GM21825 (cell line): Measurements from ENCODE around the gene ZNF385B.

ENCODE experiments used
- ATAC-seq: cut with Tn5 transposase; IDR thresholded peaks from one replicate; pipeline ENCODE4 v1.9.1; 2021; ENCODE audit warnings: mild to moderate bottlenecking, moderate library complexity; ENCODE audit not compliant: unreplicated experiment

ZNF385B gene

DNA sequence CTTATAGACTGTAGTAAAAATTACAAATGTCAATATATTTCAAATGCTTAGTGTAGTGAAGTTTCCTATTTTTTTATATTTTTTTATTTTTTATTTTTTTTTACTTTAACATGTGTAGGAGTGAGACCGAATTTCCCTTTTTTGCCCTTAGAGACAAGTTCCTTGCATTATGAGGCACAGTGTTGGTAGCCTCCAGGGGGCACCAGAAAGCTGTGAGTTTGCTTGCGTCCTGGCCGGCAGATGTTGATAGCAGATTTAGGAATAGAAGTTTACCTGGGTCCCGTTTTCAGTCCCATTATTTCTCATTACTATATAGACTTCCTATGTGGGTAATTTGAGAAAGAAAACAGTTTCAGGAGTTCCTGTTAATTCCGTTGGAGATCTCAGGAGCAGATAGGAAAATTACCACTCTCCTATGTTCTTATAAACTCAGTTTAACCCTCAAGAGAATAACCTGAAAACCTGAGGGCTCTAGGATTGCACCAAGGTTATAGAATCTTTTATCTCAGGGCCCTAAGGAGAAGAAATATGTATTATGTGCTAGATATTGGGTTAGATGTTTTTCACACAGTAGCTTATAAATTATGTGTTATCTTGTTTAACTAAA lies 439.3 kb downstream of the ZNF385B start:
- ATAC-seq = peak; percentile 89

DNA sequence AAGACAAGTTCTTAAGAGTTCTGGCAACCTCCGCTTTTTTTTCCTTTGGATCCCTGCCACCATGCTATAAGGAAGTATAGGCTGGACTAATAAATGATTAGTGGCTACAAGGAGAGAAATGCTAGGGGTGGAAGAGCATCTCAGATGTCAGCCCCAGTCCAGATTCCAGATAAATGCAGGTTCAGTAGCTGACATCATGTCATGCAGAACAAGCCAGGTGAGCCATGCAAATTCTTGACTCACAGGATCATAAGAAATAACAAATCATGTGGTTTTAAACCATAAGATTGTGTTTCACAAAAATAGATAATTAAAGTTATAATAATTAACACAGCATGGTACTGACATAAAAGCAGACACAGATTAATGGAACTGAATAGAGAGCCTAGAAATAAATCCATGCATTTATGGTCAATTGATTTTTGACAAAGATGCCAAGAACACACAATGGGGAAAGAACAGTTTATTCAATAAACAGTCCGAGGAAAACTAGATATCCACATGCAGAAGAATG lies 443.9 kb downstream of the ZNF385B start:
- ATAC-seq = no peak

DNA sequence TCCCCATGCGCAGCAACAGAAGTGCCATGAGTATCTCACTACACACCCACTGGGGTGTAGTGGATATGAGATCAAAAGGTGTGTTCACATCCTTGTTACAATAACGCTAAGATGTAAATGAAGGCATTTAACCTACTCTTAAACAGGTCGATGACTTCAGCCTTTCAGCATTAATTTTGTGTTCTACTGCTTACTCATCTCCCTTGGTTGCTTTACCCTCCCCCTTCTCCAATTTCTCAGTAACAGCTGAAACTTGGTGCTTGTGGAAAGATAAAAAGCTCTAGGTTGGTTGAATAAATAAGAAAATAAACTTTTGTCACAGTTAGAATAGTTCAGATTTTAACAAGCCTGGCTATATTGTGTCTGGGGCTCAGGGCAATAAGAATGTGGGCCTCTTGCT lies 449.3 kb downstream of the ZNF385B start:
- no peak for ATAC-seq

DNA sequence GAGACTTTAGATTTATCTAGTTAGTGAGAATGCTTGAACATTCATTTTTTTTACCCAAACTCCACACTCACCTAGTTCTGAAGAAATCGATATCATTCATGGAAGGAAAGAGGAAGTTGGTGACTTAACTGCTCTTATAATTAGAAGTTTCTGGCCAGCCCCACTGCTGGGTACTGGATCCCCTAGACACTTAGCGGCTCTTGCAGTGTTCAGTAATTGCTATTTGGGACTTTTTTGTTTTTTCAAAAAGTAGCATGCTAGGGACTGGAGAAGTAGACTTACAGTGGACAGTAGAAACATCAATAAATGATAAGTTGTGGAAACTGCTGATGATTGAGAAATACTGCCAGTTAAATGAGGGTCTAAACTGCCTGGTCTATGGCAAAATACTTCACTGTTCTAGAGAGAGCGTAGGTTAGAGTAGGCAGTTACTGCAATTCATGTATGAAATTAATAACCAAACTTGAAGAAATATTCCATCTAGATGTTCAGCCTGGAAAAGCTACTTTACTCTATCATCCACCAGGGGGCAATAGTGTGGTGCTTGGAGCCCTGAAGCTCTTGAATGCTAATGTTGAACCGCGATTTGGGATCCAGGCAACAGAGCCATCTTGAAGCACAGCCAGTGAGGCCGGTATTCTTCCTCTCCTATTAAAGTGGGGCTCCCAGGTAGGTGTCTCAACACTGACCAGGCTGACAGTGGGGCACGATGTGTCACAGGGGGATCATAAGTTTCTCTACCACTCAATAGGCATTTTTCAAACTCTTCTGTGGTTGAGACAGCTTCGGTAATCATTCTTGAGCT lies 450.7 kb downstream of the ZNF385B start:
- peak; percentile 69 for ATAC-seq

DNA sequence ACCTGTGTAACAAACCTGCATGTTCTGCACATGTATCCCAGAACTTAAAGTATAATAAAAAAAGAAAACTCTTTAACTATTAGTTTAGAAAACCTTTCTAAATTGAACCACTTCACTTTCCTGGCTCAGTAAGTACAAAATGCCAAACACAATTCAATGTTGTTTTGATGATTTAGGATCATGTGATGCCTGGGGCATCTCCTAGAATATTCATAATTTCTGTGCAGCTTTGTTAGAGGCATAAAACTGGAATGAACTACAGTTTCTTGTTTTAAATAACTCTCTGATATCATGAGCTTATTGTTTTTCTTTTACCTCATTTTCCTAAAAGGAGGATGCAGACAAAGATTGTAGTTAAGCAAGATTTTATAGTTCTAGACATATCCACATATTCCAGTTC lies 457.8 kb downstream of the ZNF385B start:
- no peak for ATAC-seq

DNA sequence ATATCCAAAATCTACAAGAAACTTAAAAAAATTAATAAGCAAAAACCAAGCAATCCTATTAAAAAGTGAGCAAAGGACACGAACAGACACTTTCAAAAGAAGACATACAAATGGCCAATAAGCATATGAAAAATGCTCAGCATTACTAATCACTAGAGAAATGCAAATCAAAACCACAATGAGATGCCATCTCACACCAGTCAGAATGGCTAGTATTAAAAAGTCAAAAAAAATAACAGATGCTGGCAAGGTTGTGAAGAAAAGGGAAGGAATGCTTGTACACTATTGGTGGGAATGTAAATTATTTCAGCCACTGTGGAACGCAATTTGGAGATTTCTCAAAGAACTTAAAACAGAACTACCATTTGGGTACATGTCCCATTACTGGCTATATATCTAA lies 467.9 kb downstream of the ZNF385B start:
- no peak for ATAC-seq
